ENCODE data around the gene BRS3.
"Not testable (repeated sequence)": the region's sequence is repeated elsewhere in the genome, so short reads cannot be mapped to it uniquely, and the experiment has no call there.

BRS3 gene

GRCh38 chrX:136487647-136488046 is at the start of gene BRS3:
Gene BRS3 (plus strand): TSS chrX:136487947. CDS start chrX:136488115, 168 bp downstream.
- no peak for DNase-seq

- DNase-seq: no peak
Measured at GRCh38 chrX:136438192-136438591, 49.6 kb upstream of the BRS3 start.

- DNase-seq: not testable (repeated sequence)
Measured at GRCh38 chrX:136445674-136446073, 42.1 kb upstream of the BRS3 start.

GRCh38 chrX:136446208-136446607 is 41.5 kb upstream of the BRS3 start:
- DNase-seq: no peak

GRCh38 chrX:136447308-136447707 is 40.4 kb upstream of the BRS3 start:
- no peak for DNase-seq

- DNase-seq: no peak
Measured at GRCh38 chrX:136447968-136448367, 39.8 kb upstream of the BRS3 start.

- DNase-seq: no peak
Measured at GRCh38 chrX:136450050-136450830, 37.5 kb upstream of the BRS3 start.

- DNase-seq: no peak
Measured at GRCh38 chrX:136452614-136453013, 35.1 kb upstream of the BRS3 start.

- no peak for DNase-seq
Measured at GRCh38 chrX:136453114-136453513, 34.6 kb upstream of the BRS3 start.

GRCh38 chrX:136453771-136454170 is 34.0 kb upstream of the BRS3 start:
- DNase-seq: no peak

GRCh38 chrX:136456133-136456532 is 31.6 kb upstream of the BRS3 start:
- no peak for DNase-seq

- DNase-seq: no peak
Measured at GRCh38 chrX:136457303-136457917, 30.3 kb upstream of the BRS3 start.

GRCh38 chrX:136464589-136464988 is 23.2 kb upstream of the BRS3 start:
- DNase-seq: no peak

GRCh38 chrX:136467303-136467702 is 20.4 kb upstream of the BRS3 start:
- no peak for DNase-seq

- DNase-seq: no peak
Measured at GRCh38 chrX:136468391-136469103, 19.2 kb upstream of the BRS3 start.

- DNase-seq: no peak
Measured at GRCh38 chrX:136473663-136474062, 14.1 kb upstream of the BRS3 start.

GRCh38 chrX:136475236-136475635 is 12.5 kb upstream of the BRS3 start:
- DNase-seq: no peak

- DNase-seq: no peak
Measured at GRCh38 chrX:136476501-136476900, 11.2 kb upstream of the BRS3 start.

GRCh38 chrX:136477026-136477425 is 10.7 kb upstream of the BRS3 start:
- DNase-seq: no peak

GRCh38 chrX:136480383-136480782 is 7.4 kb upstream of the BRS3 start:
- no peak for DNase-seq

GRCh38 chrX:136488706-136489105 is 959 bp downstream of the BRS3 start:
- no peak for DNase-seq

GRCh38 chrX:136491832-136492231 is 4.1 kb downstream of the BRS3 start:
- no peak for DNase-seq

GRCh38 chrX:136493011-136493410 is 5.3 kb downstream of the BRS3 start:
- DNase-seq: no peak

- no peak for DNase-seq
Measured at GRCh38 chrX:136495043-136495442, 7.3 kb downstream of the BRS3 start.
